H1 (cell line): ENCODE results near the gene RASGRF1. TPM values are rescaled to one million over a fixed set of nuclear protein-coding genes. Genes with fewer than 3 reads are reported as not detected.

ENCODE experiments used
- CTCF ChIA-PET: fragments of 300-600 bp; sonication (Branson Sonifier 250); formaldehyde crosslinking; loops from one replicate; lab custom pipeline; 2021; ENCODE audit not compliant: partially characterized antibody; lab: Charles Lee
- POLR2A ChIA-PET: fragments of 300-600 bp; sonication (Branson Sonifier 250); formaldehyde crosslinking; loops from one replicate; lab custom pipeline; 2021; ENCODE audit warnings: inconsistent platforms; ENCODE audit not compliant: partially characterized antibody; lab: Charles Lee
- DNase-seq, 2 experiments: peaks; one replicate each; pipeline versions ENCODE4 v3.0.0 to v3.0.0-alpha.2; 2010 to 2022; ENCODE audit warnings: low spot score in 2 of 2, low read depth in 1 of 2, mixed read lengths in 1 of 2
- FAIRE-seq: peaks from 2 replicates; lab custom pipeline; 2011; peaks lifted over from hg19 to GRCh38; lab: Jason Lieb, UNC
- H2AFZ ChIP-seq: 2 replicates; pipeline ENCODE4 v1.8.1; 2012; ENCODE audit warnings: low read length, inconsistent platforms
- H2AK5ac ChIP-seq: 2 replicates; pipeline ENCODE4 v1.6.1; 2013; ENCODE audit warnings: low read depth, low read length
- H2BK120ac ChIP-seq: replicated peaks from 2 replicates; pipeline ENCODE3; 2013; ENCODE audit warnings: low read depth, low read length, inconsistent platforms
- H2BK12ac ChIP-seq: 2 replicates; pipeline ENCODE4 v1.6.1; 2013; ENCODE audit warnings: low read depth, low read length
- H2BK15ac ChIP-seq: 2 replicates; pipeline ENCODE4 v1.6.1; 2013; ENCODE audit warnings: low read length
- H2BK20ac ChIP-seq: 2 replicates; pipeline ENCODE4 v1.6.1; 2013; ENCODE audit warnings: low read length
- H2BK5ac ChIP-seq: 2 replicates; pipeline ENCODE4 v1.6.1; 2013; ENCODE audit warnings: low read depth, low read length
- H3K14ac ChIP-seq: 2 replicates; pipeline ENCODE4 v1.6.1; 2013; ENCODE audit warnings: inconsistent platforms; ENCODE audit not compliant: insufficient read length
- H3K18ac ChIP-seq: 2 replicates; pipeline ENCODE4 v1.6.1; 2013; ENCODE audit warnings: low read length; ENCODE audit errors: extremely low read depth
- H3K23ac ChIP-seq: 2 replicates; pipeline ENCODE4 v1.6.1; 2013; ENCODE audit warnings: inconsistent platforms; ENCODE audit not compliant: insufficient read length
- H3K23me2 ChIP-seq: 2 replicates; pipeline ENCODE4 v1.6.1; 2013; ENCODE audit warnings: low read depth, low read length
- H3K27ac ChIP-seq: 2 replicates; pipeline ENCODE4 v1.6.1; 2011; ENCODE audit warnings: low read depth, low read length, inconsistent platforms
- H3K27me3 ChIP-seq, 4 experiments: replicated peaks in 1 of 4; 1 replicate in 1 of 4; 2 replicates in 3 of 4; pipeline versions ENCODE4 v1.6.1 to v1.8.1; 2011 to 2013; ENCODE audit warnings: low read length in 3 of 4, mild to moderate bottlenecking in 3 of 4, inconsistent platforms in 2 of 4, mixed read lengths in 2 of 4, moderate library complexity in 1 of 4; ENCODE audit not compliant: control insufficient read depth in 3 of 4, insufficient read depth in 3 of 4; ENCODE audit errors: extremely low read depth in 1 of 4
- H3K36me3 ChIP-seq, 4 experiments: 2 replicates each; pipeline versions ENCODE4 v1.6.1 to v1.8.1; 2011 to 2013; ENCODE audit warnings: mild to moderate bottlenecking in 4 of 4, low read length in 3 of 4, moderate library complexity in 2 of 4, control low read depth in 1 of 4, inconsistent platforms in 1 of 4; ENCODE audit not compliant: insufficient read depth in 4 of 4, control insufficient read depth in 2 of 4
- H3K4ac ChIP-seq: replicated peaks from 2 replicates; pipeline ENCODE3; 2013; ENCODE audit warnings: low read length, low read depth, mixed read lengths, inconsistent platforms; ENCODE audit not compliant: insufficient read length
- H3K4me1 ChIP-seq, 4 experiments: replicated peaks in 1 of 4; 1 replicate in 1 of 4; 2 replicates in 3 of 4; pipeline versions ENCODE4 v1.6.1 to v1.8.1; 2011 to 2013; ENCODE audit warnings: low read length in 3 of 4, inconsistent platforms in 2 of 4, mixed read lengths in 1 of 4; ENCODE audit not compliant: insufficient read depth in 4 of 4, control insufficient read depth in 3 of 4
- H3K4me2 ChIP-seq, 2 experiments: 2 replicates each; pipeline versions ENCODE4 v1.6.1 to v1.8.1; 2011 to 2013; ENCODE audit warnings: low read depth in 2 of 2, low read length in 2 of 2, control low read depth in 1 of 2, inconsistent platforms in 1 of 2, mild to moderate bottlenecking in 1 of 2; ENCODE audit not compliant: insufficient read depth in 1 of 2
- H3K4me3 ChIP-seq, 4 experiments: fragments of 200-600, 300-600 bp in 1 of 4; sonication (generic), shearing (Covaris generic), sonication (Bioruptor Twin) in 1 of 4; 2 replicates each; pipeline versions ENCODE4 v1.5.1 to v1.8.1; 2011 to 2016; ENCODE audit warnings: low read length in 4 of 4, low read depth in 3 of 4, control low read depth in 2 of 4, inconsistent platforms in 2 of 4, mild to moderate bottlenecking in 2 of 4, mixed read lengths in 1 of 4, moderate library complexity in 1 of 4; ENCODE audit not compliant: insufficient read depth in 2 of 4; ENCODE audit errors: extremely low read depth in 1 of 4
- H3K56ac ChIP-seq: replicated peaks from 2 replicates; pipeline ENCODE3; 2013; ENCODE audit warnings: low read depth, mild to moderate bottlenecking, mixed read lengths, low read length, inconsistent platforms; ENCODE audit not compliant: insufficient read length
- H3K79me1 ChIP-seq: 2 replicates; pipeline ENCODE4 v1.6.1; 2013; ENCODE audit warnings: low read depth, low read length, control low read depth
- H3K79me2 ChIP-seq, 2 experiments: 2 replicates each; pipeline versions ENCODE4 v1.6.1 to v1.8.1; 2012 to 2013; ENCODE audit warnings: low read length in 2 of 2, mild to moderate bottlenecking in 2 of 2, inconsistent platforms in 1 of 2; ENCODE audit not compliant: insufficient read depth in 2 of 2, control insufficient read depth in 1 of 2
- H3K9ac ChIP-seq, 4 experiments: replicated peaks in 1 of 4; 1 replicate in 1 of 4; 2 replicates in 3 of 4; pipeline versions ENCODE4 v1.6.1 to v1.8.1; 2011 to 2013; ENCODE audit warnings: low read depth in 3 of 4, low read length in 3 of 4, control low read depth in 2 of 4, mild to moderate bottlenecking in 2 of 4, moderate library complexity in 2 of 4, inconsistent platforms in 1 of 4; ENCODE audit errors: extremely low read depth in 1 of 4
- H3K9me3 ChIP-seq, 2 experiments: 2 replicates each; pipeline versions ENCODE4 v1.6.1 to v1.8.1; 2012 to 2013; ENCODE audit warnings: mild to moderate bottlenecking in 2 of 2, moderate library complexity in 2 of 2, control low read depth in 1 of 2, inconsistent platforms in 1 of 2, low read depth in 1 of 2, low read length in 1 of 2, mixed read lengths in 1 of 2; ENCODE audit not compliant: insufficient read depth in 2 of 2
- H4K20me1 ChIP-seq, 2 experiments: replicated peaks in 1 of 2; 2 replicates each; pipeline versions ENCODE3 to v1.8.1; 2011 to 2013; ENCODE audit warnings: inconsistent platforms in 2 of 2, low read length in 2 of 2, mild to moderate bottlenecking in 1 of 2; ENCODE audit not compliant: insufficient read depth in 2 of 2, control insufficient read depth in 1 of 2
- H4K5ac ChIP-seq: 2 replicates; pipeline ENCODE4 v1.6.1; 2013; ENCODE audit warnings: low read length, low read depth, mixed read lengths, inconsistent platforms; ENCODE audit not compliant: insufficient read length
- H4K8ac ChIP-seq: 2 replicates; pipeline ENCODE4 v1.8.0; 2013; ENCODE audit warnings: mild to moderate bottlenecking, moderate library complexity, low read length, inconsistent platforms; ENCODE audit not compliant: insufficient read depth; ENCODE audit errors: extremely low read depth
- H4K91ac ChIP-seq: replicated peaks from 2 replicates; pipeline ENCODE3; 2013; ENCODE audit warnings: low read length, mixed read lengths, inconsistent platforms; ENCODE audit not compliant: insufficient read length
- WGBS, 2 experiments: shearing (Covaris generic) in 1 of 2; methylation state at CpG; one replicate each; pipeline versions ENCODE4 v1.1.6 to v1.1.7; 2013 to 2015; ENCODE audit warnings: low lambda C conversion rate in 2 of 2, mixed read lengths in 2 of 2, inconsistent platforms in 1 of 2, low coverage in 1 of 2, missing lambda C conversion rate in 1 of 2; ENCODE audit not compliant: insufficient replicate concordance in 2 of 2, insufficient coverage in 1 of 2, insufficient read length in 1 of 2; ENCODE audit errors: extremely low coverage in 1 of 2, missing lambda C conversion rate in 1 of 2; 5-methylcytosine and 5-hydroxymethylcytosine counted together
- polyA plus RNA-seq, 7 experiments: library from polyadenylated mRNA; depleted of rRNA in 3 of 7; stranded (reverse) in 5 of 7; unstranded in 2 of 7; fragments of >200 nt in 5 of 7; fragments of 200-250 nt in 2 of 7; gene quantifications; 1 replicate in 5 of 7; 2 replicates in 1 of 7; 4 replicates in 1 of 7; pipeline versions ENCODE4 v1.2.1 to v1.2.3, GENCODE V29; 2011 to 2013; ENCODE audit warnings: missing spikeins in 2 of 7, mixed read lengths in 2 of 7
- total RNA-seq: library from RNA; stranded (reverse); fragmentation: NEBNext Ultra II Directional; extraction: Animal tissue kit (Norgen Biotek cat#: 25700); gene quantifications from 2 replicates; pipeline ENCODE4 v1.2.1, GENCODE V29; 2021

The RASGRF1 gene
- total and polyA plus RNA-seq, 2 of the 8 experiments (the other 6 are each of a cell fraction or from before 2014, with no cell fraction given), result 0.42 to 0.67 TPM

DNA sequence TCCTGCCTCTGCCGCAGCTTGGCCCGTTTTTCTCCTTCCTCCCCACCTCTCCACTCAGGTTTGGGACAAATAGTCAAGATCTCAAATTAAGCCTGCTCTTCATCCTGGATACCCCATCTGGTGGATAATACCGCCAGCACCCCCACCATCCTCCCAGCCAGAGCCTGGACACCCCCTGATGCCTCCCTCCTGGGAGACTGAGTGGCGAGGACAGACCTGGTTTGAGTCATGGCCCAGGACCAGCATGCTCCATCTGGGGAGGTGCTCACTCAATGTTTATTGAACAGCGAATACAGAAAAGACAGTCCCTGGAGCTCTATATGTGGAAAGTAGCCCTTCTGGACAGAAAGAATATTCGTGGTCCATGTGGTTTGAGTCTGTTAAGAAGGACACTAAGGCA, 169.1 kb downstream of the RASGRF1 start:
- ChIA-PET CTCF (interaction anchor here (0.9 to 6.0 kb wide), 8 partner anchors 8 to 263 kb away, joined by 3 to 41 read pairs (median 7); partner anchors contain the start of gene CTSH), POLR2A (interaction anchor here (1.0 to 1.7 kb wide), 4 partner anchors 11 to 58 kb away, joined by 3 to 6 read pairs (median 4); partner anchors contain the start of gene CTSH)
- no peak for FAIRE-seq
- H3K27ac ChIP-seq, result no peak overlapping the region; the same call in 1 of the 2 replicates
- H3K14ac ChIP-seq, result no peak overlapping the region
- no peak overlapping the region for H3K9ac ChIP-seq
- peaks cover 0 to 3% of the 10 kb centered on the region in 2 experiments for H4K20me1 ChIP-seq
- H4K91ac ChIP-seq, result no peak overlapping the region
- no peak overlapping the region for H2BK5ac ChIP-seq
- no peak overlapping the region for H2BK12ac ChIP-seq
- H3K18ac ChIP-seq, result no peak overlapping the region
- H3K23ac ChIP-seq, result no peak overlapping the region
- no peaks in the 10 kb centered on the region for H3K9me3 ChIP-seq
- no peaks in the 10 kb centered on the region for H3K23me2 ChIP-seq
- no peak overlapping the region for H3K4ac ChIP-seq
- H2BK15ac ChIP-seq, result no peak overlapping the region
- no peak overlapping the region for H2AK5ac ChIP-seq
- H3K79me1 ChIP-seq, result 0 out of 2 replicates have a peak, but pooled peaks cover 2% of the 10 kb centered on the region
- no peak overlapping the region for H2BK120ac ChIP-seq
- no peak overlapping the region for H4K5ac ChIP-seq
- no peak overlapping the region for H3K4me2 ChIP-seq
- H3K27me3 ChIP-seq, result no peaks in the 10 kb centered on the region
- 86% methylated on average over 6 of the region's 6 CpGs; no CpG with 5 or more reads in 1 of the 2 experiments for WGBS, 2 experiments
- no peak for DNase-seq
- H3K4me1 ChIP-seq, result no peaks in the 10 kb centered on the region
- H3K4me3 ChIP-seq, result no peak overlapping the region
- H2BK20ac ChIP-seq, result no peak overlapping the region
- no peak overlapping the region; the same call in 1 of the 2 replicates for H4K8ac ChIP-seq
- no peak overlapping the region for H3K56ac ChIP-seq
- H2AFZ ChIP-seq, result no peak overlapping the region
- no peaks in the 10 kb centered on the region for H3K79me2 ChIP-seq
- peaks cover 0 to 31% (median 7%) of the 10 kb centered on the region in 4 experiments; a peak in 6 of 8 replicates for H3K36me3 ChIP-seq
